ENCODE measurements around the gene CIRBP. TPM values are rescaled to one million over a fixed set of nuclear protein-coding genes. Genes with fewer than 3 reads are reported as not detected.

The CIRBP gene
- total RNA-seq, 5 donors from 2014 or later (not counting 1 experiment from before 2014, with no cell fraction given), result 477 to 682 (median 657) TPM

DNA sequence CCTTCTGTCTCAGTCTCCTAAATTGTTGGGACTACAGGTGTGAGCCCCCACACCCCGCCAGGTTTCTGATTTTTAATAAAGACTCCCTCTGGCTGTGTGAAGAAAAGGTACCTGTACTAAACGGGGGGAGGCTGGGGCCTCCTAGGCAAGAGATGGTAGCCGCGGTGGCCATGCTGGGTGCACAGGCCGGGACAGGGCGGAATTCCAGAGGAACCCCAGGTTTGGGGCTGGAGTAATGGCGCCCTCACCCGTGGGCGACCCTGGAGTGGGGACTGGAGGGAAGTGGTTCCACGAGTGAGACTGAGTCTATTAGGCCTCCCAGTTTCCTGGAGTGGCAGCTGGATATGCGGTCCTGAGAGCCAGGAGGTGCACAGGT, 29.7 kb upstream of the CIRBP start:
- Mint-ChIP-seq H3K27me3 (peaks cover 5 to 8% of the 10 kb centered on the region in 2 donors), H3K27ac (peak overlapping the region; percentile 58 to 66), H3K9me3 (no peaks in the 10 kb centered on the region), H3K4me3 (peak overlapping the region; percentile 78 to 93 (median 80)), H3K36me3 (no peaks in the 10 kb centered on the region), H3K4me1 (peaks cover 24 to 43% (median 42%) of the 10 kb centered on the region in 3 donors)
- H3K4me1 ChIP-seq (ENCODE audit: control insufficient read depth in 1 of 2, extremely low read depth in 1 of 2, insufficient read depth in 2 of 2, low read length in 2 of 2), result peaks cover 12 to 69% of the 10 kb centered on the region in 2 experiments
- peak overlapping the region; percentile 70 for H3K27ac ChIP-seq (ENCODE audit: low read length)
- ChIA-PET CTCF (no interaction called here), POLR2A (no interaction called here)
- 91% methylated on average over 8 of the region's 11 CpGs for WGBS (ENCODE audit: insufficient coverage)
- no peak overlapping the region for H3K4me3 ChIP-seq (ENCODE audit: control insufficient read depth in 1 of 2, extremely low read depth in 1 of 2, low read length in 1 of 2)
- H3K36me3 ChIP-seq (ENCODE audit: control insufficient read depth in 2 of 2, extremely low read depth in 1 of 2, insufficient read depth in 1 of 2, low read length in 1 of 2), result peaks cover 4 to 8% of the 10 kb centered on the region in 2 donors
- DNase-seq (peak in 2 of 35 experiments; percentile 14 to 26), ATAC-seq (replicated peaks in 1 of 4) (no peak)
- no peaks in the 10 kb centered on the region for H3K9me3 ChIP-seq
- H3K27me3 ChIP-seq (replicated peaks in 1 of 2; ENCODE audit: control insufficient read depth in 2 of 2, extremely low read depth in 1 of 2, insufficient read depth in 2 of 2, low read length in 1 of 2), result peaks cover 2 to 40% of the 10 kb centered on the region in 2 experiments

DNA sequence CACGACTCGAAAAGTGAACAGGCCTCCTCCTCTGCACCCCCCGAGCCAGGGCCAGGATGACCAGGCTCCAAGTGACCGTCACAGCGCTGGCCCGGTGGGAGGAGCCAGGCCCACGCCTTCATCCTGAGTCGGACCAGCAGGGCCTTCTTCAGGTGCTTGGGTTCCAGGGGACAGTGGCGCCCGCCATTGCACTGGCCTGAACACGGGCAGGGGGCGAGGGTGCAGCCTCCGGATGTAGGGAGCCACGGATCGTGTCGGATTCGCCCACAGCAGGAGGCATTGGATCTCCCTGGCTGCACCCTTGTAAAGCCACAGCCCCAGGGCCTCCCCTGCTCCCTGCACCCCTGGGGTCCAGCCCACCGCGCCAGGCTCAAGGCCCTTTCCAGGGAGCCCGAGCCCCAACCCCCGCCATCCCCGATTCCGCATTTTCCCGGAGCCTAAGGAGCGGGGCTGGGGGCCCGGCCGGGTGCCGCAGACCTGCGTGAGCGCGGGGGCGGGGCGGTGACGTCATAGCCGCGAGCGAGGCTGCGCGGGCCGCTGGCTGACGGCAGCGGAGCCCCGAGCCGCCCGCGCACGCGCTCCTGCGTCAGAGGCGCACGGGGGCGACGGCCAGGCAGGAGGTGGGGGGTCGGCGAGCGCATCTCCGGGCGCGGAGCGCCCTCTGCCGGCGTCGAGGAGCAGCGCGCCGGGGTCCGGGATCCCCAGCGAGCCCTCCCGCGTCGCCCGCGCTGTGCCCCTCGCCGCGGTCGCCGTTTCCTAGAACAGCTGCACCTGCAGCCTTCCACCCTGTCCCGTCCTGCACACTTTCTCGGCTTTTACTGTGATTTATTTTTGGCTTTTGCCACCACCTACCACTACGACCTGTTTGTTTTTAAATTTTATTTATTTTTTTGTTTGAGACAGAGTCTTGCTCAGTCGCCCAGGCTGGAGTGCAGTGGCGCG, 29.1 kb upstream of the CIRBP start:
- Histone ChIP-seq H3K27me3 (replicated peaks in 1 of 2; ENCODE audit: control insufficient read depth in 2 of 2, extremely low read depth in 1 of 2, insufficient read depth in 2 of 2, low read length in 1 of 2) (peaks cover 2 to 40% of the 10 kb centered on the region in 2 experiments), H3K36me3 (ENCODE audit: control insufficient read depth in 2 of 2, extremely low read depth in 1 of 2, insufficient read depth in 1 of 2, low read length in 1 of 2) (peaks cover 4 to 10% of the 10 kb centered on the region in 2 donors), H3K27ac (ENCODE audit: low read length) (peak overlapping the region; percentile 70), H3K9me3 (no peaks in the 10 kb centered on the region), H3K4me1 (ENCODE audit: control insufficient read depth in 1 of 2, extremely low read depth in 1 of 2, insufficient read depth in 2 of 2, low read length in 2 of 2) (peaks cover 18 to 75% of the 10 kb centered on the region in 2 experiments), H3K4me3 (ENCODE audit: control insufficient read depth in 1 of 2, extremely low read depth in 1 of 2, low read length in 1 of 2) (peak overlapping the region; percentile 24 to 35)
- WGBS (ENCODE audit: insufficient coverage), result 15% methylated on average over 76 of the region's 84 CpGs
- ChIA-PET CTCF (interaction anchor here in 1 of 2 donors (1.0 kb wide), 1 partner anchor 22 kb away, joined by 3 read pairs; no protein-coding TSS in a partner anchor), POLR2A (interaction anchor here (0.6 to 1.1 kb wide), 3 partner anchors 29 to 394 kb away, joined by 3 to 5 read pairs (median 3); partner anchors contain the start of gene CIRBP (in 1 of the 2))
- Mint-ChIP-seq H3K27me3 (peaks cover 5 to 8% of the 10 kb centered on the region in 2 donors), H3K4me1 (peaks cover 24 to 47% (median 46%) of the 10 kb centered on the region in 3 donors), H3K9me3 (no peaks in the 10 kb centered on the region), H3K4me3 (peak overlapping the region in 2 of 3 donors; percentile 88 to 93), H3K36me3 (no peaks in the 10 kb centered on the region), H3K27ac (peak overlapping the region in 1 of 2 donors; percentile 58)
- DNase-seq (peak; percentile 72 to 100 (median 91)), ATAC-seq (replicated peaks in 1 of 4) (peak; percentile 47 to 71 (median 50))

DNA sequence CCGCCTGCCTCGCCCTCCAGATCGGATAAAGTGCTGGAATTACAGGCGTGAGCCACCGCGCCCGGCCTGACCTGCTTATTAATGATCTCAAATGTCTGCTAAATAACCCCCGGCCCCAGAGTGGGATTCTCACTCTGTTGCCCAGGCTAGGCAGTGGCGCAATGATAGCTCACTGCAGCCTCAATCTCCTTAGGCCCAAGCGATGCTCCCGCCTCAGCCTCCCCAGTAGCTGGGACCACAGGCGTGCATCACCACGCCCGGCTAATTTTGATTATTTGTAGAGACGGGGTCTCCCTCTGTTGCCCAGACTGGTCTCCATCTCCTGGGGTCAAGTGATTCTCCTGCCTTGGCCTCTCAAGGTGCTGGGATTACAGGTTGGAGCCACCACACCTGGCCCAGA, 28.2 kb upstream of the CIRBP start:
- H3K9me3 Mint-ChIP-seq, result no peaks in the 10 kb centered on the region
- peaks cover 18 to 84% of the 10 kb centered on the region in 2 experiments for H3K4me1 ChIP-seq (ENCODE audit: control insufficient read depth in 1 of 2, extremely low read depth in 1 of 2, insufficient read depth in 2 of 2, low read length in 2 of 2)
- H3K4me3 ChIP-seq (ENCODE audit: control insufficient read depth in 1 of 2, extremely low read depth in 1 of 2, low read length in 1 of 2), result peak overlapping the region; percentile 35 to 45
- 75% methylated on average over 14 of the region's 15 CpGs for WGBS (ENCODE audit: insufficient coverage)
- H3K27ac ChIP-seq (ENCODE audit: low read length), result no peak overlapping the region
- H3K27me3 ChIP-seq (replicated peaks in 1 of 2; ENCODE audit: control insufficient read depth in 2 of 2, extremely low read depth in 1 of 2, insufficient read depth in 2 of 2, low read length in 1 of 2), result peaks cover 2 to 34% of the 10 kb centered on the region in 2 experiments
- peak overlapping the region in 1 of 2 donors; percentile 89 for H3K27ac Mint-ChIP-seq
- peaks cover 5 to 8% of the 10 kb centered on the region in 2 donors for H3K27me3 Mint-ChIP-seq
- peak overlapping the region; percentile 81 to 93 (median 88) for H3K4me3 Mint-ChIP-seq
- no peak for ATAC-seq (replicated peaks in 1 of 4)
- CTCF ChIA-PET, result interaction anchor here in 1 of 2 donors (1.0 kb wide), 1 partner anchor 21 kb away, joined by 3 read pairs; no protein-coding TSS in a partner anchor
- no peaks in the 10 kb centered on the region for H3K9me3 ChIP-seq
- POLR2A ChIA-PET, result interaction anchor here (0.6 to 1.1 kb wide), 3 partner anchors 28 to 394 kb away, joined by 3 to 5 read pairs (median 3); partner anchors contain the start of gene CIRBP (in 1 of the 2)
- no peaks in the 10 kb centered on the region for H3K36me3 Mint-ChIP-seq
- no peak for DNase-seq
- H3K36me3 ChIP-seq (ENCODE audit: control insufficient read depth in 2 of 2, extremely low read depth in 1 of 2, insufficient read depth in 1 of 2, low read length in 1 of 2), result peaks cover 4 to 10% of the 10 kb centered on the region in 2 donors
- H3K4me1 Mint-ChIP-seq, result peaks cover 24 to 47% (median 46%) of the 10 kb centered on the region in 3 donors

DNA sequence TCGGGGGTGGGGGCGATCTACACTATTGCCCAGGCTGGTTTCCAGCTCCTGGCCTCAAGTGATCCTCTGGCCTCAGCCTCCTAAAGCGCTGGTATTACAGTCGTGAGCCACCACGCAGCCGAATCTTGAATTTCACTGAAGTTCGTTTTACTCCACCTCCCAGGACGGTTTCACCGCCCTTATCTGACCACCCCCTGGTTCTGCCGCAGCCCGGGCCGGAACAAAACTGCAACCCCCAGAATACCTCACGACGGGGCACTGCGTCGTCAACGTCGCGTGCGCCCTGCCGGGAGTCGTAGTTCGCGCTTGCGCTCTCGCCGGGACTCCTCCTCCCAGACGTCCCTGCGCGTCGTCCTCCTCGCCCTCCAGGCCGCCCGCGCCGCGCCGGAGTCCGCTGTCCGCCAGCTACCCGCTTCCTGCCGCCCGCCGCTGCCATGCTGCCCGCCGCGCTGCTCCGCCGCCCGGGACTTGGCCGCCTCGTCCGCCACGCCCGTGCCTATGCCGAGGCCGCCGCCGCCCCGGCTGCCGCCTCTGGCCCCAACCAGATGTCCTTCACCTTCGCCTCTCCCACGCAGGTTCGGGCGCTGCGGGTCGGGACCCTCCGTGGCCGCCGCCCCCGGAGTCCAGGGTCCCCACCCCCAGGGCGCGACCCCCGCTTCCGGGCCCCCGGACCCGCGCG, 27.6 kb upstream of the CIRBP start, which contains the start of gene ATP5F1D:
Gene ATP5F1D, plus strand, starts transcription at position 335 of the 679 bp plus-strand sequence. Its CDS starts 100 bp downstream, at position 435.
- peak within 1 kb of the TSS; percentile 45 to 69 for H3K4me3 ChIP-seq (ENCODE audit: control insufficient read depth in 1 of 2, extremely low read depth in 1 of 2, low read length in 1 of 2)
- POLR2A ChIA-PET, result no interaction called here
- peak within 1 kb of the TSS; percentile 23 for H3K27ac ChIP-seq (ENCODE audit: low read length)
- peak within 1 kb of the TSS; percentile 75 to 89 for H3K27ac Mint-ChIP-seq
- peaks cover 24 to 47% (median 46%) of the 10 kb centered on the region in 3 donors for H3K4me1 Mint-ChIP-seq
- no peaks in the 10 kb centered on the region for H3K9me3 Mint-ChIP-seq
- no peaks in the 10 kb centered on the region for H3K36me3 Mint-ChIP-seq
- peaks cover 18 to 82% of the 10 kb centered on the region in 2 experiments for H3K4me1 ChIP-seq (ENCODE audit: control insufficient read depth in 1 of 2, extremely low read depth in 1 of 2, insufficient read depth in 2 of 2, low read length in 2 of 2)
- peaks cover 2 to 27% of the 10 kb centered on the region in 2 experiments for H3K27me3 ChIP-seq (replicated peaks in 1 of 2; ENCODE audit: control insufficient read depth in 2 of 2, extremely low read depth in 1 of 2, insufficient read depth in 2 of 2, low read length in 1 of 2)
- ATAC-seq (replicated peaks in 1 of 4), result peak; percentile 67 to 75 (median 74)
- peak; percentile 81 to 96 (median 86) for DNase-seq
- peaks cover 5 to 8% of the 10 kb centered on the region in 2 donors for H3K27me3 Mint-ChIP-seq
- CTCF ChIA-PET, result interaction anchor here (0.5 to 1.0 kb wide), 2 partner anchors 21 to 214 kb away, joined by 3 to 4 read pairs; no protein-coding TSS in a partner anchor
- under 1% methylated on average over 65 of the region's 79 CpGs for WGBS (ENCODE audit: insufficient coverage)
- peak within 1 kb of the TSS; percentile 87 to 93 (median 88) for H3K4me3 Mint-ChIP-seq
- H3K36me3 ChIP-seq (ENCODE audit: control insufficient read depth in 2 of 2, extremely low read depth in 1 of 2, insufficient read depth in 1 of 2, low read length in 1 of 2), result peaks cover 4 to 10% of the 10 kb centered on the region in 2 donors
- H3K9me3 ChIP-seq, result no peaks in the 10 kb centered on the region

DNA sequence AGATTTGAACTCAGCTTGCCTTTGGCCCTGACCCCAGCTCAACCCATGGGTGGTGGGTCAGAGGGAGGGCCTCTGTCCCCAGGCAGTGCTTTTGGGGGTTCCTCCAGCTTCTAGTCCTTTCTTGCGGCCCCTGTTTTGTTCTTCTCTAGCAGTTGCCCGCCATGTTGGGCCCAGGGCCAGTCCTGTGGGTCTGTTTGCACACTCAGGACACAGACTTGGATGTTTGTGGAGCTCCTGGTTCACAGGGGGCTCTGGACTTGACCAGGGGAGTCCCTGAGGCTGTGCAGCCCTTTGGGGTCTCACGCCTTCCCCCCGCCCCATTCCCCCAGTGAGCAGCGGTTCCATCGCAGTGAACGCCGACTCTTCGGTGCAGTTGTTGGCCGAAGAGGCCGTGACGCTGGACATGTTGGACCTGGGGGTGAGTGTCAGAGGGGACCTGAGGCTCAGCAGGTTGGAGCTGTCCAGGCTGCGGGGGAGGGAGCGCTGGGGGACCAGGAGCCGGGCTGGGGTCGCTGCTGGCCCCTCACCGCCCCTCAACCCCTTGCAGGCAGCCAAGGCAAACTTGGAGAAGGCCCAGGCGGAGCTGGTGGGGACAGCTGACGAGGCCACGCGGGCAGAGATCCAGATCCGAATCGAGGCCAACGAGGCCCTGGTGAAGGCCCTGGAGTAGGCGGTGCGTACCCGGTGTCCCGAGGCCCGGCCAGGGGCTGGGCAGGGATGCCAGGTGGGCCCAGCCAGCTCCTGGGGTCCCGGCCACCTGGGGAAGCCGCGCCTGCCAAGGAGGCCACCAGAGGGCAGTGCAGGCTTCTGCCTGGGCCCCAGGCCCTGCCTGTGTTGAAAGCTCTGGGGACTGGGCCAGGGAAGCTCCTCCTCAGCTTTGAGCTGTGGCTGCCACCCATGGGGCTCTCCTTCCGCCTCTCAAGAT, 25.1 kb upstream of the CIRBP start:
- peak overlapping the region; percentile 43 to 93 (median 59) for H3K4me3 Mint-ChIP-seq
- Histone ChIP-seq H3K4me3 (ENCODE audit: control insufficient read depth in 1 of 2, extremely low read depth in 1 of 2, low read length in 1 of 2) (no peak overlapping the region), H3K36me3 (ENCODE audit: control insufficient read depth in 2 of 2, extremely low read depth in 1 of 2, insufficient read depth in 1 of 2, low read length in 1 of 2) (peaks cover 4 to 10% of the 10 kb centered on the region in 2 donors), H3K27ac (ENCODE audit: low read length) (peak overlapping the region; percentile 58), H3K9me3 (no peaks in the 10 kb centered on the region), H3K4me1 (ENCODE audit: control insufficient read depth in 1 of 2, extremely low read depth in 1 of 2, insufficient read depth in 2 of 2, low read length in 2 of 2) (peaks cover 18 to 77% of the 10 kb centered on the region in 2 experiments), H3K27me3 (replicated peaks in 1 of 2; ENCODE audit: control insufficient read depth in 2 of 2, extremely low read depth in 1 of 2, insufficient read depth in 2 of 2, low read length in 1 of 2) (peaks cover 0 to 11% of the 10 kb centered on the region in 2 experiments)
- ChIA-PET CTCF (interaction anchor here (0.5 to 3.8 kb wide), 13 partner anchors 9 to 147 kb away, joined by 3 to 115 read pairs (median 5); partner anchors contain the start of gene CIRBP (in 1 of the 2)), POLR2A (interaction anchor here (0.5 to 2.7 kb wide), 6 partner anchors 9 to 28 kb away, joined by 3 to 58 read pairs (median 10); partner anchors contain the start of gene CIRBP (in 2 of the 2))
- DNase-seq (peak; percentile 72 to 92 (median 84)), ATAC-seq (replicated peaks in 1 of 4) (peak; percentile 38 to 41 (median 39))
- peak overlapping the region; percentile 80 to 92 for H3K27ac Mint-ChIP-seq
- no peaks in the 10 kb centered on the region for H3K9me3 Mint-ChIP-seq
- H3K36me3 Mint-ChIP-seq, result no peaks in the 10 kb centered on the region
- no peaks in the 10 kb centered on the region for H3K27me3 Mint-ChIP-seq
- peaks cover 16 to 38% (median 38%) of the 10 kb centered on the region in 3 donors for H3K4me1 Mint-ChIP-seq
- WGBS (ENCODE audit: insufficient coverage), result 64% methylated on average over 30 of the region's 33 CpGs

All from T-cell (primary cell).